Motor neuron (in vitro differentiated cells): ENCODE measurements around the gene TMPRSS4. TPM values are rescaled to one million over a fixed set of nuclear protein-coding genes. Genes with fewer than 3 reads are reported as not detected.
A peak's percentile ranks its signal among the peaks of the same experiment; 100 is the strongest.

ENCODE experiments used
- ATAC-seq, 8 experiments: fragments of 200-7000 bp; cut with Tn5 transposase; replicated peaks in 6 of 8; 2 replicates each; pipeline ENCODE4 v1.8.0; 2021; ENCODE audit warnings: mild to moderate bottlenecking in 8 of 8, moderate library complexity in 8 of 8
- H3K27ac ChIP-seq, 2 donors: fragments of 250-450 bp; sonication (Bioruptor Pico); 2 replicates each; pipeline ENCODE4 v1.9.0; 2021; ENCODE audit warnings: antibody characterized with exemption in 2 of 2, mild to moderate bottlenecking in 2 of 2, moderate library complexity in 1 of 2
- H3K4me1 ChIP-seq, 2 donors: fragments of 250-450 bp; sonication (Bioruptor Pico); replicated peaks in 1 of 2; 2 replicates each; pipeline ENCODE4 v1.6.1; 2021; ENCODE audit warnings: antibody characterized with exemption in 2 of 2, mild to moderate bottlenecking in 2 of 2, moderate library complexity in 1 of 2
- H3K4me3 ChIP-seq, 5 donors: fragments of 250-450 bp; sonication (Bioruptor Pico); 2 replicates each; pipeline ENCODE4 v1.9.0; 2021; ENCODE audit warnings: antibody characterized with exemption in 5 of 5, mild to moderate bottlenecking in 5 of 5, moderate library complexity in 4 of 5
- WGBS, 10 experiments: fragments of 450-650 bp; shearing (Covaris generic); methylation state at CpG; one replicate each; pipeline ENCODE4 v1.0.0; 2022; 5-methylcytosine and 5-hydroxymethylcytosine counted together
- in situ Hi-C, 9 experiments: fragments of 400-800 bp; cut with MboI; loops; one replicate each; pipeline ENCODE4 v1.15.0; 2021; ENCODE audit warnings: low sequenced_read_pairs in 9 of 9, low pct_unique_long_range_greater_than_20kb in 2 of 9; ENCODE audit not compliant: unreplicated experiment in 9 of 9
- total RNA-seq, 8 experiments: library from RNA; unstranded; fragments of 300-600 nt; gene quantifications; 2 replicates each; pipeline versions ENCODE4 v1.2.3 to v1.2.4, GENCODE V29; 2022

The TMPRSS4 gene
- total RNA-seq, 8 experiments from 2014 or later: 0.13 to 5.2 (median 0.88) TPM; not detected in 1

DNA sequence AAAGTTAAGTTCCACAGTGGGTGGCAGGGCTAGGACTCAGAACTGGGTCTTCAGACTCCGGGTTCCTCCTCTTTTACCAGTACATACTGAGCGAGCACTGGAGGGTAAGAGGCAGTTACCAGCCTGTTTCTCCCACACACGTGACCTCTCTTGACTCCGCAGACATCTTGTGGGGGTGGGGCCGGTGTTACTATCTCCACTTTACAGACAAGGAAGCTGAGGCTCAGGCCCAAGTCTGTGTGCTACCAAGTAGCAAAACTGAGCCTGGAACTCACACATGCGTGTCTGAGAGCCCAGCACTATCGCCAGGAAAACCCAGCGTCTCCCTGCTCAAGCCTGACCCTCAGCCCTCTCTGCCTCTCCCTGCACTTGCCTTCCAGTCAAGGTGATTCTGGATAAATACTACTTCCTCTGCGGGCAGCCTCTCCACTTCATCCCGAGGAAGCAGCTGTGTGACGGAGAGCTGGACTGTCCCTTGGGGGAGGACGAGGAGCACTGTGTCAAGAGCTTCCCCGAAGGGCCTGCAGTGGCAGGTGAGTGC is 25.9 kb downstream of the TMPRSS4 start:
- ATAC-seq: no peak
- Histone ChIP-seq H3K4me1 (peaks cover 5 to 9% of the 10 kb centered on the region in 2 donors), H3K27ac (no peak overlapping the region), H3K4me3 (no peak overlapping the region)
- in situ Hi-C loops: no loop called here
- WGBS, 10 experiments: 0 to 100% (median 60%) methylated on average over 1 to 5 of the region's 13 CpGs; no CpG with 5 or more reads in 5 of the 10 experiments

DNA sequence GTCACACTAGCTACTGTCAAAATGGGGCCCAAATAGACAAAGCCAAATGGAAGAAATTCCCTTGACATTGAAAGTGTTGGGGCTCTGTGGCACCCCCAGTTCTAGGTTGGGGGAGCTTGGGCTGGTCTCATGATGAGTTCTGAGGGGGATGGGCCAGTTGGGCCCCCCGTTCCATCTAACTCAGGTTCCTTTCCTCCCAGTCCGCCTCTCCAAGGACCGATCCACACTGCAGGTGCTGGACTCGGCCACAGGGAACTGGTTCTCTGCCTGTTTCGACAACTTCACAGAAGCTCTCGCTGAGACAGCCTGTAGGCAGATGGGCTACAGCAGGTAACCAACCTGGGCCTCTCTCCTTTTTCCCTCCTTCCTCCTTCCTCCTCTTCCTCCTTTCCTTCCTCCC is 27.6 kb downstream of the TMPRSS4 start:
- Histone ChIP-seq H3K27ac (no peak overlapping the region), H3K4me3 (no peak overlapping the region), H3K4me1 (peaks cover 1 to 5% of the 10 kb centered on the region in 2 donors)
- 60 to 100% (median 83%) methylated on average over 1 to 4 of the region's 6 CpGs; no CpG with 5 or more reads in 3 of the 10 experiments for WGBS, 10 experiments
- ATAC-seq: no peak
- in situ Hi-C loops: no loop called here

DNA sequence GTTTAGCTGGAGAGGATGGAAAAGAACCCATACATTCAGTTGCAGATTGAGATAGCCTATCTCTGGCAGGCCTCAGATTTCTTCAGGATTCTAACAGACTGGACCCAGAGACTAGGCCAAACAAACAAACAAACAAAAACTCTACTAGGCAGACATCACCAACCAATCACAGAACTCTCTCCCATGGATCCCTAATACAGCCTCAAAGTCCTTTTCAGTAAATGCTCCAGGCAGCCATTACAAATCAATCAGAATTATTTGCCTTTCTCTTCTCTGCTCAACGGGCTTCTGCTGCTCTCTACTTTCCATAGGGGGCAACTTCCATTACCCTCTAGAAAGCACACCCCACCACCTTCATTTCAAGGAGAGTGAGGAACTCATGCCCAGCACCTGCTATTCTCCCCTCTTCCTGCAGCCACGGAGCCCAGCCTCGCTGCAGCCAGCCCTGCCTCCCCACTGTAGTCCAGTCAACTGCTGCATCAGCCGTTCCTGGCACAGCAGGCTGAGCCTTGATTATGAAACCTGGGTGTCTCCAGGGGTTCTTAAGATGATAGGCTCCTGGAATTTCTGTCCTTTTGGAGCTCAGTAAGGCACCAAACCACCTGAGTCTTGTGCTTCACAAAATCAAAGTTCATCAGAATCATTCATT is 28.9 kb downstream of the TMPRSS4 start:
- WGBS, 10 experiments: 20 to 100% (median 56%) methylated on average over 1 to 3 of the region's 4 CpGs; no CpG with 5 or more reads in 3 of the 10 experiments
- in situ Hi-C loops: no loop called here
- Histone ChIP-seq H3K27ac (no peak overlapping the region), H3K4me3 (no peak overlapping the region), H3K4me1 (no peaks in the 10 kb centered on the region)
- no peak for ATAC-seq

DNA sequence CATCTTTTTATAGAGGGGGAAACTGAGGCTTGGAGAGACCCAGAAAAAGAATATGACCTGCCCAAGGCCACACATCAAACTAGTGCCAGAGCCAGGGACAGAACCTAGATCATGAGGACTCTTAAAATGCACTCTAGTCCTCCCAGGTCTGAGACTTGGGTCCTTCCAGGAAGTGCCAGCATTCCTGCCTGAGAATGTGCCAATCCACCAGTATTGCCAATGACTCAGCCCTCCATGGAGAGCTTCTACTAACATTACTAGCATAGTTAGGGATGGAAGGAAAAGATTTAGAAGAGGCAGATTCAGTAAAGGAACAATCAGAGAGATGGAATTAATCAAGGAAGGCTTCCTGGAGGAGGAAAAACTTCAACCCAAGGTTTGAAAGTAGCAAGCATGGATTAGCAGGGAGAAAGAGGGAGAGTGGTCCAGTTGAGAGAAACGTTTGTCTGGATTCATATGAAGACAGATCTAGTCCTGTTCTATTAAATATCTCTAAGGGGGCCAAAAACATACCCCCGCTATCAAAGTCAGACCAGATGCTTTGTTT is 30.0 kb downstream of the TMPRSS4 start:
- H3K27ac ChIP-seq: no peak overlapping the region
- no peak overlapping the region for H3K4me3 ChIP-seq
- in situ Hi-C loops: no loop called here
- H3K4me1 ChIP-seq: no peaks in the 10 kb centered on the region
- ATAC-seq: no peak
- 0 to 83% (median 29%) methylated on average over 1 to 2 of the region's 2 CpGs for WGBS, 10 experiments

DNA sequence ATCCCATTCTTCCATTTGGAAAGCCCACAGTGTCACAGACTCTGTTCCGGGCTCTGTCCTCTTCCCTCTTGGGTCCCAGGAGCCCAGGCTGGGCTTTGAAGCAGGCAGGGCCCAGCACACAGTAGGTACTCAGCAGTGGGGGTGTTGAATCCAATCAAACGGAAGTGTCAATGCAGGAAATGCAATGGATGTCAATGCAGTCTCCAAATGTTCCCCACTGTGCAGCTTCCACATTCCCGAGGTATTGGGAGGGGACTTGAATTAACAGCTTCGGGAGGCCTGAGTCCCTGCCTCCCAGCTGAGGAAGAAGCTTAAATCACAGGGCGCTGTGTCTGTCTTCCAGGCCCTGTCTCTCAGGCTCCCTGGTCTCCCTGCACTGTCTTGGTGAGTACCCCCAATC is 31.6 kb downstream of the TMPRSS4 start:
- WGBS, 10 experiments: 21 to 43% (median 30%) methylated on average over 1 to 4 of the region's 5 CpGs; no CpG with 5 or more reads in 5 of the 10 experiments
- Histone ChIP-seq H3K4me1 (no peaks in the 10 kb centered on the region), H3K4me3 (no peak overlapping the region), H3K27ac (no peak overlapping the region)
- ATAC-seq: no peak
- in situ Hi-C loops: no loop called here

DNA sequence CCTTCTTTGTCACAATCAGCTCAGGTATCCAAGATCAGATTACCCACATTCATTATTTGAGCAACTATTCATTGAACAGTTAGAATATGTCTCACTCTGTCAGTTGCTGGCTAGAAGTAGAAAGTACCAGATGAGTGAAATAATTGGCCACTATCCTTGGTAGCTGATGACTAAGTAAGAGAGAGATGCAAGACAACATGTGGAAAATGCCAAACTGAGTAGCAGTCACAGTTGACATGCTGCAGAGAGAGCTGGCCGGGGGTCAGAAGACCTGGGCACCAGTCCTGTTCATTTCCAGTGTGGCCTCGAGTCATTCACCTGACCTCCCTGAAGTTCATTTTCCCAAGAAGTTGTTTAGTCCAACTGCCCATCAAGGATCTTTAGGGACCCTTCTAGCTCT is 32.4 kb downstream of the TMPRSS4 start:
- Histone ChIP-seq H3K4me1 (no peaks in the 10 kb centered on the region), H3K4me3 (no peak overlapping the region), H3K27ac (no peak overlapping the region)
- peak in 2 of 8 experiments; percentile 6 for ATAC-seq
- 0 to 100% (median 60%) methylated on average over 1 to 2 of the region's 2 CpGs; no CpG with 5 or more reads in 3 of the 10 experiments for WGBS, 10 experiments
- in situ Hi-C loops: no loop called here

DNA sequence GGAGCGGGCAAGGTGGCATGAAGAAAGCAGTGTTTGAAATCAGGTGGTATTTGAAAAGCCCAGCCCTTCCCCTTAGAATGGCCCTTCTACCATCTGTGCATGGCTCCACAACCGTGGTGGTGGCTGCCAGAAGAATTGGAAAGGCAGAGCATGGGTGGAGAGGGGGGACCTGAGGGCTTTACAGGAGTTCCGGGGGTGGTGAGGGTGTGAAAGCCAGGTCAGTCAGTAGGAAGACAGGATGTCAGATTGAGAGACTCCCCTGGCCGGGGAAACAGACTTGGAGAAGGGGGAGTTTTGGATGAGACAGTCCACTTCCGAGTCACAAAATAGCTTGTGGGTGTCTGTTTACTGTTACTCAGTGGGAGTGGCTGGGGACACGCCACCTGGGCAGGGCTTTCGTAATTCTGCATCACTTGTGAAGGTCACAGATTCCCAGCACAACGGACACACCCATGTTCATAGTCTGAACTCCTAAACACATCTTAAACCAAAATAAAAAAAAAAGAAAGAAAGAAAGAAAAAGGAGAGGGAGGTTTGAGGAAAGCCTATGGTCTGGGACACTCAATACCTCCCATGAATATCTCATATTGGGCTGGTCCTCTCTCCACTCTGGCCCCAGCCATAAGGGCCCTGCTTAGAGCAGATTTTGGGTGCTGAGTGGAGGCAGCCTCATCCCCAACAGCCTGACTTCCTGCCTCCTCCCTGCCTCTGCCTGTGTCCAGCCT is 34.3 kb downstream of the TMPRSS4 start:
- Histone ChIP-seq H3K4me3 (no peak overlapping the region), H3K4me1 (no peaks in the 10 kb centered on the region), H3K27ac (no peak overlapping the region)
- WGBS, 10 experiments: 0 to 100% (median 46%) methylated on average over 1 to 4 of the region's 8 CpGs; no CpG with 5 or more reads in 1 of the 10 experiments
- peak in 3 of 8 experiments; percentile 78 to 91 (median 90) for ATAC-seq
- in situ Hi-C loops: no loop called here

DNA sequence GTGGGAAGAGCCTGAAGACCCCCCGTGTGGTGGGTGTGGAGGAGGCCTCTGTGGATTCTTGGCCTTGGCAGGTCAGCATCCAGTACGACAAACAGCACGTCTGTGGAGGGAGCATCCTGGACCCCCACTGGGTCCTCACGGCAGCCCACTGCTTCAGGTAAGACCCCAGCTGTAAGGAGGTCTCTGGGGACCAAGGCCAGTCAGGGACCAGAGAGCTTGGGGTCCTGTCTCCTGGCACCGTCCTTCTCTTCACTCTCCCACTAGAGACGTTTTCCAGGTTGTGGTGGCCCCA is 34.8 kb downstream of the TMPRSS4 start:
- ATAC-seq: no peak
- 64 to 100% (median 75%) methylated on average over 1 to 5 of the region's 6 CpGs; no CpG with 5 or more reads in 5 of the 10 experiments for WGBS, 10 experiments
- no peaks in the 10 kb centered on the region for H3K4me1 ChIP-seq
- no peak overlapping the region for H3K4me3 ChIP-seq
- H3K27ac ChIP-seq: no peak overlapping the region
- in situ Hi-C loops: no loop called here

DNA sequence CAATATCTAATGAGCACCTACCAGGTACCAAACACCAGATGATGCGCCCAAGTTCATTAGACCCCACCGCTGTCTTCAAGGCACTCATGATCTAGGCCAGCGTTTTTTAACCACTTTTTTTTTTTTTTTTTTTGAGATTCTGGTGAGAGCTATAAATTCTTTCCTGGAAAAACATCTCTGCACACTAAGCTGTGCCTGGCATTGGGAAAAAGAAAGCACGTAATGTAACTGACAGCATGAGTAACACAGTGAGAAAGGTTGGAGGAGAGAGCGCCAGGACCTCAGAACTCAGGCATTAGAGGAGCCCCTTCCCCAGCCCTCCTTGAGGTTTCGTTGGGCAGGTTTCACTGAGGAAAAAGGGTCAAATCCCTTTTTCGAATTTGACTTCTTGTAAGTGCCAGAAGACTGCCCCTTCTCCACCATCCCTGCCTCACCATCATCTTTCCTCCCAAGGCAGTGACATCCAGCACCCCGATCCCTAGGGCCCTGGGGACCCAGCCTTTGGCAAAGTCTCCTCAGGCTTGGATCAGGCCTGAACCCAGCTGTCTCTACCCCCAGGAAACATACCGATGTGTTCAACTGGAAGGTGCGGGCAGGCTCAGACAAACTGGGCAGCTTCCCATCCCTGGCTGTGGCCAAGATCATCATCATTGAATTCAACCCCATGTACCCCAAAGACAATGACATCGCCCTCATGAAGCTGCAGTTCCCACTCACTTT is 36.0 kb downstream of the TMPRSS4 start:
- Histone ChIP-seq H3K27ac (no peak overlapping the region), H3K4me3 (no peak overlapping the region), H3K4me1 (no peaks in the 10 kb centered on the region)
- WGBS, 10 experiments: 34 to 90% (median 68%) methylated on average over 1 to 7 of the region's 11 CpGs; no CpG with 5 or more reads in 1 of the 10 experiments
- in situ Hi-C loops: no loop called here
- ATAC-seq: no peak

DNA sequence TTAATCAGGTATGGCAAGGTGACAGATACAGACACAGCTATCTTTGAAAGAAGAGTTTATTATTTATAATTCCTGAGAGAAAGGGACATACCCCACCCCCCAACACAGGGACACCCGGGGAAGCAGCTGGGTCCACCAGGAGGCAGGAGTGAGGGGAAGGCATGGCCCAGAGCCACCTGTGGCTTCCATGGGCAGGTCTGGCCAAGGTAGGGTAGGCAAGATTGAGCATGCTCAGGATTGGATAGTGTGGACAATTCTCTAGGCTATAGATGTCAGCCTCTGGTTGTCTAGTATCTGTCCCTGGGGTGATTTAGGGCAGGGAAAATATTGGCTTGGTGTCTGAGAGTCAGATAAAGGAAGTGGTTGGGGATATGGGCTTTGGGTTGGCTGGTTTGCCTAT is 37.4 kb downstream of the TMPRSS4 start:
- Histone ChIP-seq H3K27ac (no peak overlapping the region), H3K4me1 (no peaks in the 10 kb centered on the region), H3K4me3 (no peak overlapping the region)
- in situ Hi-C loops: no loop called here
- WGBS, 10 experiments: 0 to 71% (median 59%) methylated on average over 1 of the region's 1 CpG; no CpG with 5 or more reads in 6 of the 10 experiments
- no peak for ATAC-seq

DNA sequence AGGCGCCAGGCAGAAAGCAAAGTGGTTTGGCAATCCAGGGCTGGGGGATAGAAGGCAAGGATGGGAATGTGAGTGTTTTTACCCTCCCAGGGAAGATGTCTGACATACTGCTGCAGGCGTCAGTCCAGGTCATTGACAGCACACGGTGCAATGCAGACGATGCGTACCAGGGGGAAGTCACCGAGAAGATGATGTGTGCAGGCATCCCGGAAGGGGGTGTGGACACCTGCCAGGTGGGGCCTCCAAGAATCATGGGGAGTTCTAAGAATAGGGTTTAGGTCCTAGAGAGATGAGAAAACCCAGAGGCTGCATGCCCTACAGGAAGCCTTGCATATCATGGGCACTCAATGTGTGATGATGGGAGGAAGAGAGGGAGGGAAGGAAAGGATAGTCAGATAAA is 38.2 kb downstream of the TMPRSS4 start:
- H3K4me1 ChIP-seq: no peaks in the 10 kb centered on the region
- H3K27ac ChIP-seq: no peak overlapping the region
- ATAC-seq: no peak
- in situ Hi-C loops: no loop called here
- no peak overlapping the region for H3K4me3 ChIP-seq
- 0 to 97% (median 88%) methylated on average over 1 to 6 of the region's 7 CpGs; no CpG with 5 or more reads in 1 of the 10 experiments for WGBS, 10 experiments

DNA sequence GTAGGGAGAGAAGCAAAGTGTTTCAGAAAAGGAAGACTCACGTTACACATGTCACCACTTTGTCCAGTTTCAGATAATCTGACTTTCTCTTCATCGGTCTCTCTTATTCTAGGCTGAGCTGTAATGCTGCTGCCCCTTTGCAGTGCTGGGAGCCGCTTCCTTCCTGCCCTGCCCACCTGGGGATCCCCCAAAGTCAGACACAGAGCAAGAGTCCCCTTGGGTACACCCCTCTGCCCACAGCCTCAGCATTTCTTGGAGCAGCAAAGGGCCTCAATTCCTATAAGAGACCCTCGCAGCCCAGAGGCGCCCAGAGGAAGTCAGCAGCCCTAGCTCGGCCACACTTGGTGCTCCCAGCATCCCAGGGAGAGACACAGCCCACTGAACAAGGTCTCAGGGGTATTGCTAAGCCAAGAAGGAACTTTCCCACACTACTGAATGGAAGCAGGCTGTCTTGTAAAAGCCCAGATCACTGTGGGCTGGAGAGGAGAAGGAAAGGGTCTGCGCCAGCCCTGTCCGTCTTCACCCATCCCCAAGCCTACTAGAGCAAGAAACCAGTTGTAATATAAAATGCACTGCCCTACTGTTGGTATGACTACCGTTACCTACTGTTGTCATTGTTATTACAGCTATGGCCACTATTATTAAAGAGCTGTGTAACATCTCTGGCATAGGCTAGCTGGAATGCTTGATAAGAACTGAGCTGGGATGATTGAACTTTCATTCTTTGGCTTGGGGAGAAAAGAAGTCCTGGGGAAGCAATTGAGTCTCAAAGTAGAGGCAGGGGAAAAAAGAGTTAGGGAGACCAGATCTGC is 41.1 kb downstream of the TMPRSS4 start:
- H3K27ac ChIP-seq: no peak overlapping the region
- WGBS, 10 experiments: 20 to 100% (median 70%) methylated on average over 1 to 6 of the region's 9 CpGs; no CpG with 5 or more reads in 2 of the 10 experiments
- no peak for ATAC-seq
- H3K4me3 ChIP-seq: no peak overlapping the region
- in situ Hi-C loops: no loop called here
- no peaks in the 10 kb centered on the region for H3K4me1 ChIP-seq
